SK-N-SH (cell line): ENCODE measurements around the gene TDRD9. TPM values are rescaled to one million over a fixed set of nuclear protein-coding genes. Genes with fewer than 3 reads are reported as not detected.

ENCODE experiments used
- CTCF ChIA-PET: fragments of 300-600, 350-600 bp; formaldehyde crosslinking; extraction: SDS; loops from one replicate; lab custom pipeline; 2021; lab: Yijun Ruan, JAX
- POLR2A ChIA-PET: fragments of 350-600 bp; sonication (Branson Sonifier 250); formaldehyde crosslinking; extraction: SDS; loops from one replicate; lab custom pipeline; 2020; ENCODE audit warnings: antibody characterized with exemption, inconsistent platforms; lab: Yijun Ruan, JAX
- DNase-seq: peaks from one replicate; pipeline ENCODE4 v3.0.0; 2012
- H2AFZ ChIP-seq: fragments of 200-600 bp; sonication (generic); 2 replicates; pipeline ENCODE4 v1.8.1; 2016; ENCODE audit warnings: antibody characterized with exemption, mild to moderate bottlenecking, low read depth
- H3F3A ChIP-seq: fragments of 200-600 bp; sonication (generic); replicated peaks from 2 replicates; pipeline ENCODE3; 2016; ENCODE audit warnings: antibody characterized with exemption, mild to moderate bottlenecking; ENCODE audit not compliant: insufficient read depth
- H3K27ac ChIP-seq, 2 experiments: fragments of 200-500 bp in 1 of 2; fragments of 200-600 bp in 1 of 2; sonication (Bioruptor generic) in 1 of 2; sonication (generic), shearing (Covaris generic) in 1 of 2; 2 replicates each; pipeline versions ENCODE4 v1.5.1 to v1.6.1; 2014 to 2016; ENCODE audit warnings: low read depth in 2 of 2, inconsistent platforms in 1 of 2, low read length in 1 of 2, mild to moderate bottlenecking in 1 of 2, mixed read lengths in 1 of 2
- H3K27me3 ChIP-seq: fragments of 200-600 bp; sonication (generic), shearing (Covaris generic); 2 replicates; pipeline ENCODE4 v1.6.1; 2016; ENCODE audit warnings: mixed run types; ENCODE audit not compliant: insufficient read depth
- H3K36me3 ChIP-seq, 2 experiments: fragments of 200-500 bp in 1 of 2; fragments of 200-600 bp in 1 of 2; sonication (Bioruptor generic) in 1 of 2; sonication (generic) in 1 of 2; replicated peaks in 1 of 2; 2 replicates each; pipeline versions ENCODE3 to v1.5.1; 2014 to 2016; ENCODE audit warnings: low read length in 1 of 2, mild to moderate bottlenecking in 1 of 2; ENCODE audit not compliant: insufficient read depth in 2 of 2, control insufficient read depth in 1 of 2
- H3K4me1 ChIP-seq, 2 experiments: fragments of 200-500 bp in 1 of 2; fragments of 200-600 bp in 1 of 2; sonication (Bioruptor generic) in 1 of 2; sonication (generic), shearing (Covaris generic) in 1 of 2; 2 replicates each; pipeline versions ENCODE4 v1.5.1 to v1.6.1; 2014 to 2016; ENCODE audit warnings: low read depth in 1 of 2, low read length in 1 of 2, mixed run types in 1 of 2; ENCODE audit not compliant: insufficient read depth in 2 of 2, control insufficient read depth in 1 of 2
- H3K4me2 ChIP-seq: fragments of 200-600 bp; sonication (generic), shearing (Covaris generic); 2 replicates; pipeline ENCODE4 v1.6.1; 2017; ENCODE audit warnings: mixed run types
- H3K4me3 ChIP-seq, 2 experiments: fragments of 200-500 bp in 1 of 2; fragments of 200-600 bp in 1 of 2; sonication (Bioruptor generic) in 1 of 2; sonication (generic), shearing (Covaris generic) in 1 of 2; 2 replicates each; pipeline versions ENCODE4 v1.5.1 to v1.8.1; 2014 to 2016; ENCODE audit warnings: low read depth in 2 of 2, inconsistent platforms in 1 of 2, low read length in 1 of 2, mild to moderate bottlenecking in 1 of 2, mixed read lengths in 1 of 2, moderate library complexity in 1 of 2
- H3K79me2 ChIP-seq: fragments of 200-600 bp; sonication (generic); 2 replicates; pipeline ENCODE4 v1.8.1; 2017; ENCODE audit warnings: mild to moderate bottlenecking; ENCODE audit not compliant: insufficient read depth
- H3K9ac ChIP-seq: fragments of 200-600 bp; sonication (generic); 2 replicates; pipeline ENCODE4 v1.6.1; 2017; ENCODE audit warnings: mixed run types
- H3K9me2 ChIP-seq: fragments of 200-600 bp; sonication (generic); 2 replicates; pipeline ENCODE4 v1.6.1; 2017; ENCODE audit warnings: mixed run types
- H3K9me3 ChIP-seq: fragments of 200-600 bp; sonication (generic); 2 replicates; pipeline ENCODE4 v1.6.1; 2017; ENCODE audit warnings: mixed run types, mild to moderate bottlenecking, moderate library complexity
- H4K20me1 ChIP-seq: fragments of 200-600 bp; sonication (generic); 2 replicates; pipeline ENCODE4 v1.6.1; 2017; ENCODE audit warnings: mild to moderate bottlenecking, mixed run types; ENCODE audit not compliant: insufficient read depth
- FOXJ3 ChIP-seq: sonication (generic); formaldehyde crosslinking; IDR thresholded peaks from 2 replicates; pipeline ENCODE4 v1.5.1; 2020; ENCODE audit warnings: mild to moderate bottlenecking, missing genetic modification reagents
- JUND ChIP-seq: IDR thresholded peaks from 2 replicates; pipeline ENCODE4 v1.4.0; 2012
- RAD21 ChIP-seq: IDR thresholded peaks from 2 replicates; pipeline ENCODE4 v1.6.1; 2012; ENCODE audit warnings: mild to moderate bottlenecking, low read length
- SIN3A ChIP-seq: IDR thresholded peaks from 2 replicates; pipeline ENCODE4 v1.6.1; 2012; ENCODE audit warnings: low read depth, mild to moderate bottlenecking, low read length, moderate library complexity, borderline replicate concordance
- SMC3 ChIP-seq: IDR thresholded peaks from 2 replicates; pipeline ENCODE4 v1.6.1; 2012; ENCODE audit warnings: low read depth, low read length, improper control_type of control experiment
- TAF1 ChIP-seq: IDR thresholded peaks from 2 replicates; pipeline ENCODE4 v1.6.1; 2012; ENCODE audit warnings: low read depth, mild to moderate bottlenecking, low read length, moderate library complexity, borderline replicate concordance
- YY1 ChIP-seq: IDR thresholded peaks from 2 replicates; pipeline ENCODE4 v1.4.0; 2012; ENCODE audit warnings: low read depth, mild to moderate bottlenecking
- WGBS: methylation state at CpG from one replicate; pipeline ENCODE4 v1.1.6; 2017; ENCODE audit warnings: low lambda C conversion rate; 5-methylcytosine and 5-hydroxymethylcytosine counted together
- polyA plus RNA-seq, 3 experiments: library from polyadenylated mRNA; depleted of rRNA; stranded (reverse); fragments of >200 nt; gene quantifications; 2 replicates each; pipeline ENCODE4 v1.2.3, GENCODE V29; 2012
- TF ChIP-seq, protein P1 (sequence below): IDR thresholded peaks from 2 replicates; pipeline ENCODE4 v1.4.0; 2012; ENCODE audit warnings: low read depth, borderline replicate concordance
- TF ChIP-seq, protein P2 (sequence below): fragments of 150-350 bp; IDR thresholded peaks from 2 replicates; pipeline ENCODE4 v1.6.1; 2016; ENCODE audit warnings: mild to moderate bottlenecking, low read depth, low read length

The TDRD9 gene
- polyA plus RNA-seq, 1 of the 3 experiments (the other 2 are of a cell fraction) = not detected

DNA sequence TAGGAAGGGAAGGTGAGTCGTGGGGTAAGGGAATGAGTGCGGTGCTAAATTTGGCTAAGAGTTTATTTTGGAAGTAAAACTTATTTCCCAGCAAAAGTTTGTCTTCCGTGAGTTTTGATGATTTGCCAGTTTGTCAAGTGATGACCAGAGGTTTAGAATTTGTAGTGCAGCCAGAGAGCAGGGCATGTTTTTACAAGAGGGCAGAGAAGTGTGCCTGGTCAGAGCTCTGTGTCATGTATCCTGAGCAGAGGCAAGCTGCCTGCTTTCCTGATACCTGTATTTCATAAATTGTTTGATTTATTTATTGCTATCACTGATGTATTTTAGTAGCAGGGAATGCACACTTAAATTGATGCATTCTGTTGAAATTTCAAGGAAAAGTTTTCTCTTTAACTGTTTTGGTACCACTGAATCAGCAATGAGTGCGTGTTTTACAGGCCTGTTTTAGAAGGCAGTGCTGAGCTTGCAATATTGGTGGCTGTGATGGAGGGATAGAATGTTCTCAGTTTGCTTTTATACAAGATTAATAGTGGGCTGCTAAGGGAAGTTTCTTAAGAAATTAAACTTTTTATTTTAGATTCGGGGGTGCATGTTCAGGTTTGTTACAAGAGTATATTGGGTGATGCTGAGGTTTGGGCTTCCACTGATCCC lies 33.8 kb downstream of the TDRD9 start (continued):
- TF ChIP-seq FOXJ3 (CRISPR knock-in tag) = no peak
- no peak for TF ChIP-seq TAF1
- no peak for TF ChIP-seq SMC3
- TF ChIP-seq, protein P1, sequence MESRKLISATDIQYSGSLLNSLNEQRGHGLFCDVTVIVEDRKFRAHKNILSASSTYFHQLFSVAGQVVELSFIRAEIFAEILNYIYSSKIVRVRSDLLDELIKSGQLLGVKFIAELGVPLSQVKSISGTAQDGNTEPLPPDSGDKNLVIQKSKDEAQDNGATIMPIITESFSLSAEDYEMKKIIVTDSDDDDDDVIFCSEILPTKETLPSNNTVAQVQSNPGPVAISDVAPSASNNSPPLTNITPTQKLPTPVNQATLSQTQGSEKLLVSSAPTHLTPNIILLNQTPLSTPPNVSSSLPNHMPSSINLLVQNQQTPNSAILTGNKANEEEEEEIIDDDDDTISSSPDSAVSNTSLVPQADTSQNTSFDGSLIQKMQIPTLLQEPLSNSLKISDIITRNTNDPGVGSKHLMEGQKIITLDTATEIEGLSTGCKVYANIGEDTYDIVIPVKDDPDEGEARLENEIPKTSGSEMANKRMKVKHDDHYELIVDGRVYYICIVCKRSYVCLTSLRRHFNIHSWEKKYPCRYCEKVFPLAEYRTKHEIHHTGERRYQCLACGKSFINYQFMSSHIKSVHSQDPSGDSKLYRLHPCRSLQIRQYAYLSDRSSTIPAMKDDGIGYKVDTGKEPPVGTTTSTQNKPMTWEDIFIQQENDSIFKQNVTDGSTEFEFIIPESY = no peak

DNA sequence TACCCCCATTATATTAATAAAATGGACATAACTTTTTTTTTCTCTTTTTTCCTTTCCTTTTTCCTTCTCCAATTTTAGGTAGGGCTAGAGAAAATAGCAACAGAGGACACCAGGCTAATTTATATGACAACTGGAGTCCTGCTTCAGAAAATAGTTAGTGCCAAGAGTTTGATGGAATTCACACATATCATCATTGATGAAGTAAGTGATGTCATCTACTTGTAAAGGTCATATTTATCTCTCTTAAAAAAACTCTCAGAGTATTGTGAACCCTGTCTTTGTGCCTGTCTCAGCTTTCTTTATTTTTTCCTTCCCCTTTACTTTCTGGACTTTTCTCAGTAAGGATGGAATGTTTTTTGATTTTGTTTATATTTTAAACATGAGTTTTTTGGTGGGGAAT lies 38.4 kb downstream of the TDRD9 start:
- Histone ChIP-seq H3K27me3 (no peaks in the 10 kb centered on the region; the same call in 1 of the 2 replicates), H3K4me1 (no peaks in the 10 kb centered on the region), H3K4me2 (no peak overlapping the region), H4K20me1 (no peaks in the 10 kb centered on the region), H2AFZ (no peak overlapping the region), H3K79me2 (no peaks in the 10 kb centered on the region), H3K9ac (no peak overlapping the region), H3K36me3 (no peaks in the 10 kb centered on the region), H3F3A (no peaks in the 10 kb centered on the region), H3K4me3 (no peak overlapping the region), H3K9me3 (no peaks in the 10 kb centered on the region), H3K27ac (no peak overlapping the region), H3K9me2 (no peaks in the 10 kb centered on the region)
- ChIA-PET POLR2A (no interaction called here), CTCF (interaction anchor here (1.5 kb wide), 1 partner anchor 14 kb away, joined by 5 read pairs; no protein-coding TSS in a partner anchor)
- TF ChIP-seq RAD21 (no peak), SIN3A (no peak), YY1 (no peak)
- TF ChIP-seq, protein P1 = no peak
- no peak for DNase-seq

DNA sequence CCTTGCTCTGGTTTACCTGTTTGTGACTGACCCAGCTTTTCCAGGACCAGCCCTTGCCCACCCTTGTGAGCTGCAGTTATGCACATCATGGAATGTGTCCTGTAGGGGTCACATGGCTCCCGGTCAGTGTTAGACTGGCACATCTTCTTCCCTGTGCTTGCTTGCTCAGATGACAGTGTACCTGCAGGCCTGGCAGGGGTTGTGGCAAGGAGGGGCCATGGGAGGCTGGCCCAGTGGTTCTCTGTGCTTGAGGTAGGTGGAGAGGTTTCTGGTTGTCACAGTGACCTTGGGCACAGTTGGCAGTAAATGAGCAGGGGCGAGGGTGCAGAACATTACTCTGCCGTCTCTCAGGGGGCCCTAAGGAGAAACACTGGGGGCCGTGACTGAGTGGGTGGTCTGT lies 41.7 kb downstream of the TDRD9 start:
- Histone ChIP-seq H3K4me3 (no peak overlapping the region), H3K9ac (no peak overlapping the region), H3K9me2 (no peaks in the 10 kb centered on the region), H3F3A (no peaks in the 10 kb centered on the region), H3K9me3 (no peaks in the 10 kb centered on the region), H2AFZ (no peak overlapping the region), H4K20me1 (no peaks in the 10 kb centered on the region), H3K36me3 (no peaks in the 10 kb centered on the region), H3K79me2 (no peaks in the 10 kb centered on the region), H3K4me2 (no peak overlapping the region), H3K27ac (no peak overlapping the region), H3K27me3 (no peaks in the 10 kb centered on the region; the same call in 1 of the 2 replicates), H3K4me1 (peaks cover 0 to 4% of the 10 kb centered on the region in 2 experiments; a peak in 1 of 4 replicates)
- no peak for DNase-seq
- TF ChIP-seq, protein P2, sequence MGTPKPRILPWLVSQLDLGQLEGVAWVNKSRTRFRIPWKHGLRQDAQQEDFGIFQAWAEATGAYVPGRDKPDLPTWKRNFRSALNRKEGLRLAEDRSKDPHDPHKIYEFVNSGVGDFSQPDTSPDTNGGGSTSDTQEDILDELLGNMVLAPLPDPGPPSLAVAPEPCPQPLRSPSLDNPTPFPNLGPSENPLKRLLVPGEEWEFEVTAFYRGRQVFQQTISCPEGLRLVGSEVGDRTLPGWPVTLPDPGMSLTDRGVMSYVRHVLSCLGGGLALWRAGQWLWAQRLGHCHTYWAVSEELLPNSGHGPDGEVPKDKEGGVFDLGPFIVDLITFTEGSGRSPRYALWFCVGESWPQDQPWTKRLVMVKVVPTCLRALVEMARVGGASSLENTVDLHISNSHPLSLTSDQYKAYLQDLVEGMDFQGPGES = no peak
- TF ChIP-seq JUND (no peak), SMC3 (no peak)
- ChIA-PET POLR2A (no interaction called here), CTCF (no interaction called here)
- 60% methylated on average over 1 of the region's 4 CpGs for WGBS
